Measurements from ENCODE around the gene ANKMY1. TPM values are rescaled to one million over a fixed set of nuclear protein-coding genes. Genes with fewer than 3 reads are reported as not detected.

ANKMY1 gene
- 10 to 100 TPM; 18.0 to 22.7 (median 21.1) TPM for total RNA-seq

- peak within 1 kb of the TSS; percentile 17 for H3K4me3 ChIP-seq (ENCODE audit: low read depth, poor library complexity, severe bottlenecking)
- 0 to 5% methylated on average over 20 of the region's 47 CpGs for WGBS, 2 donors
- TF ChIP-seq POLR2A (IDR thresholded peaks at IDR 0.05) (no peak), CTCF (IDR thresholded peaks at IDR 0.05) (no peak)
- intact Hi-C loops (cut with DNase I; ENCODE audit: low total_unique reads) = no loop called here
- DNase-seq (ENCODE audit: low spot score in 2 of 2) = peak; percentile 23 to 89
Observed at GRCh38 chr2:240557808-240558207, at the start of gene ANKMY1. Gene ANKMY1, minus strand, starts transcription at chr2:240557988. Its CDS starts 653 bp downstream, at chr2:240557335.

GRCh38 chr2:240605867-240606743 lies 48.3 kb upstream of the ANKMY1 start:
- peak in 1 of 2 donors; percentile 78 for DNase-seq (ENCODE audit: low spot score in 2 of 2)
- H3K4me3 ChIP-seq (ENCODE audit: low read depth, poor library complexity, severe bottlenecking) = no peak overlapping the region
- 83 to 91% methylated on average over 12 of the region's 12 CpGs for WGBS, 2 donors
- TF ChIP-seq CTCF (IDR thresholded peaks at IDR 0.05) = no peak
- TF ChIP-seq POLR2A (IDR thresholded peaks at IDR 0.05) = no peak
- intact Hi-C loops (cut with DNase I; ENCODE audit: low total_unique reads) = no loop called here

- TF ChIP-seq POLR2A (IDR thresholded peaks at IDR 0.05) (no peak), CTCF (IDR thresholded peaks at IDR 0.05) (no peak)
- peak in 1 of 2 donors; percentile 74 for DNase-seq (ENCODE audit: low spot score in 2 of 2)
- intact Hi-C loops (cut with DNase I; ENCODE audit: low total_unique reads) = no loop called here
- H3K4me3 ChIP-seq (ENCODE audit: low read depth, poor library complexity, severe bottlenecking) = no peak overlapping the region
- 80 to 85% methylated on average over 19 of the region's 19 CpGs for WGBS, 2 donors
Observed at GRCh38 chr2:240604939-240605716, 47.3 kb upstream of the ANKMY1 start.

- no peak for TF ChIP-seq CTCF (IDR thresholded peaks at IDR 0.05)
- TF ChIP-seq POLR2A (IDR thresholded peaks at IDR 0.05) = no peak
- peak; percentile 42 to 91 for DNase-seq (ENCODE audit: low spot score in 2 of 2)
- intact Hi-C loops (cut with DNase I; ENCODE audit: low total_unique reads) = no loop called here
- WGBS, 2 donors = 59 to 72% methylated on average over 10 of the region's 11 CpGs
- no peak overlapping the region for H3K4me3 ChIP-seq (ENCODE audit: low read depth, poor library complexity, severe bottlenecking)
Observed at GRCh38 chr2:240604291-240604938, 46.6 kb upstream of the ANKMY1 start.

GRCh38 chr2:240603846-240604245 lies 46.1 kb upstream of the ANKMY1 start:
- TF ChIP-seq POLR2A (IDR thresholded peaks at IDR 0.05) (no peak), CTCF (IDR thresholded peaks at IDR 0.05) (no peak)
- DNase-seq (ENCODE audit: low spot score in 2 of 2) = peak in 1 of 2 donors; percentile 69
- no peak overlapping the region for H3K4me3 ChIP-seq (ENCODE audit: low read depth, poor library complexity, severe bottlenecking)
- 91% methylated on average over 10 of the region's 10 CpGs for WGBS, 2 donors
- intact Hi-C loops (cut with DNase I; ENCODE audit: low total_unique reads) = no loop called here

Measured in lower leg skin (tissue), 4 donors.